Bone marrow (tissue), 2 donors: Measurements from ENCODE around the gene UVRAG.
A peak's percentile ranks its signal among the peaks of the same experiment; 100 is the strongest.

ENCODE experiments used
- DNase-seq, 2 donors: peaks; one replicate each; lab custom pipeline; 2025; lab: John Stamatoyannopoulos, UW

UVRAG gene

DNA sequence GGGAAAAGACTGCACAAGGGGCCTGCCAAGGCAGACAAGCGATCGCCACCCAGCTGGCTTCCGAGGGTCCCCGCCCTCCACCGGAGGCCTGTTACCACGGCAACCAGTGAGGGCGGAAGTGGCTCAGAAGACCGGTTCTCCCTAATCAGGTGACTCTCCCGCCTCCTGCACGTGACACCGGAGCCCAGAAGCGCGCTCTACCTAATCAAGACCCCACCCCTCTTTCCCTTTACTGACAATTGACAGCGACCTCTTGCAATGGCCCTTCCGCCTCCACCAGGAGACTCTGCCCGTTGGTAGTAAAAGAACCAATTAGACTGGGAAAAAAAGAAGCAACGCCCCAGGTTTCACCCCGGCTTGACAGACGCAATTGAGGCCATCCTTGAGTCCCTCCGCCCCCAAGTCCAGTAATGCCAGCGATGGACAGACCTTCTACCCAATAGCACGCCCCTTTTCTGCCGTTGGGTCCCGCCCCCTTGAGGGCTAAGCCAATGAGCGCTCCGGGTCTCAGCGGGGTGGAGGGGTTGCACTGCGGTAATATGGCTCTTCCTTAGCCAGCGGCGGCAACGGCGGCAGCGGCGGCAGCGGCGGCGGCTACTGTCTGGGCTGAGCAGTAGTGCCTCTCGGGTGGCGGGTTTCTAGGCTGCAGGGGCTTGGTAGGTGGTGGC lies at the start of gene UVRAG:
UVRAG (plus strand) TSS at position 534 of the 668 bp plus-strand sequence. CDS start 198 bp downstream, outside the sequence.
- peak; percentile 98 for DNase-seq

DNA sequence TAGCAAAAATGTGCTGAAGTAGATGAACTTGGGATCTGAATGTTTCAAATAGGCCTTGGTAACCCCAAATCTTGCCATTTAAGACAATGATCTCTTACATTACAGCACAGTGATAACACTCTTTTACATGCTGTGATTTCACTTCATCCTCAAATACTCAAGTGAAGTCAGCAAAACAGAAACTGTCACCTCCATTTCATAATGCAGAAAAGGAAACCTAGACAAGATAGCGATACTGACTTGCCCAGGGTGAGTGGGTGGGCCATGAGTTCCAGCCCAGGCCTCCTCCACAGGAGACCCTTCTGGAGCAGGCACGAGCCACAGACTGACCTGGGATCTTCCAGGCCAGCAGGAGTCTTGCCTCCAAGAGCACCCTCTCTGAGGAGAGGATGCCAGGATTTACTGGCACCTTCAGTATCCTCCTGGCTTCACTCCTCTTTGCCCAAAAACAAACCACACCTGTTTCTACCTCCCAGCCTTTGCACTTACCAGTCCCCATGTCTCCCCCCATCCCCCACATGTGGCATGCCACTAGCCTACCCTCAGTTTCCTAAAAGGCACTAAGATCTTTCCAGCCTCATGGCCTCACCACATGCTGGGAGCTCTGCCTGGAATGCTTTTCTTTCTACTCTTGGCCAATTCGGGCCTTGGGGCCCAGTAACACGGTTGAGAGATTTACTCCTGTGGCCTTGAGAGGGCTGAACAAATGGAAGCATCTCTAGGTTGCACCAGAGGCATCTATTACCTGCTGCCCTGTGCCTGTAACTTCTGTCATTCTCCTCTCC lies 48.4 kb upstream of the UVRAG start:
- no peak for DNase-seq

DNA sequence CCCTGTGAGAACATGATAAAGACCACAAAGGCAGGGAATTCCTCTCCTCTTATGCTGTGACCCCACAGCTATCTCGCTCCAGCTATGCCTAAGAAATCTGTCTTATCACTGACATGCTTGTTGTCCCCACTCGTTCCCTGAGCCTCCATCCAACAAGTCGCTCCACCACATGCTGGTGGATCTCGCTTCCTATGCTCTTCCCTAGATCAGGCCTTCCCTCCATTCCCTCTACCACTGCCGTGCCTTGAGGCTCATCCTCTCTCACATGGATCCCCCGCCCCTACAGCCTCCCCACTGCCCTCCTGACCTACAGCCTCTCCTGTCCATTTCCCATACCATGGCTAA lies 47.8 kb upstream of the UVRAG start:
- DNase-seq: no peak

DNA sequence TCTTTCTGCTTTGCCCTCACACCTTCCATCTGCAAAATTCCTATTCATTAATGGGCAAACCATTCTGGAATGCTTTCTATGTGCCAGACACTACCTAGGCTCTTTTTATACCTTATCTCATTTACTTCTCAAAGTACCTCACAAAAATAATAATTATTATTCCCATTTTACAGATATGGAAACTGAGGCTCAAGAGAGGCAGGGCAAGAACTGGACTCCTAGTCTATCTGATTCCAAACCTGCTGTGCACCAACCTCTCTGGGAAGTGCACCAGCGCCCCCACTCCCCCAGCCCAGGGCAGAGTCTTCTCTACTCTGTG lies 47.3 kb upstream of the UVRAG start:
- DNase-seq: no peak

DNA sequence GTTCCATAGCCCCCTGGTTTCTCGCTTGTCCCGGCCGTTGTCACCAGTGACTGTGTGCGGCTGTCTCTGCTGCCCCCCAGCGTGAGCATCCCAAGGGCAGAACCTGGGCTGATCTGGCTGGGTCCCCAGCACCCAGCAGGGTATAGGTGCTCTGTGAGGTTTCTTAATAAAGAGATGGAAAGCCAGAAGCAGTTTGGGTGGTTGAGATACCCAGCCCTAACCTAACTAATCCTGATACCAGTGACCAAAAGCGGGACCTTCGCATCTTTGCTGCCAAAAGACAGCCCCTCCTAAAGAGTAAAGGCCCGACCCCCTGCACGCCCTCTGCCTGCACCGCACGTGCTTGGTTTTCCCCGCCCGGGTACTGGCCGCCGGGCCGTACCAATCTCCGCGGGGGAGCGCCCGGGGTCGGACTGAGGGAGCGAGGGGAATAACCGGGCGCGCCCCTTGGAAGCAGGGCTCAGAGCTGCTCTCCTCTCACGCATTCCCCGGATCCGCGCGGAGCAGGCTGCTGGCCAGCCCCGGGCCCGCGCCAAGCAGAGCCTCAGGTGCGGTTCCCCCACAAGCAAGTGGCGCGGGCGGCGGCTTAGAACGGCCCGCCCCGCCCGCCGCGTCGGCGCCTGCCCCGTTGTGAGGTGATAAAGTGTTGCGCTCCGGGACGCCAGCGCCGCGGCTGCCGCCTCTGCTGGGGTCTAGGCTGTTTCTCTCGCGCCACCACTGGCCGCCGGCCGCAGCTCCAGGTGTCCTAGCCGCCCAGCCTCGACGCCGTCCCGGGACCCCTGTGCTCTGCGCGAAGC lies 46.7 kb upstream of the UVRAG start, which contains the start of gene DGAT2:
DGAT2 (plus strand) TSS at position 667 of the 797 bp plus-strand sequence. CDS start 214 bp downstream, outside the sequence.
- peak; percentile 9 to 70 for DNase-seq

DNA sequence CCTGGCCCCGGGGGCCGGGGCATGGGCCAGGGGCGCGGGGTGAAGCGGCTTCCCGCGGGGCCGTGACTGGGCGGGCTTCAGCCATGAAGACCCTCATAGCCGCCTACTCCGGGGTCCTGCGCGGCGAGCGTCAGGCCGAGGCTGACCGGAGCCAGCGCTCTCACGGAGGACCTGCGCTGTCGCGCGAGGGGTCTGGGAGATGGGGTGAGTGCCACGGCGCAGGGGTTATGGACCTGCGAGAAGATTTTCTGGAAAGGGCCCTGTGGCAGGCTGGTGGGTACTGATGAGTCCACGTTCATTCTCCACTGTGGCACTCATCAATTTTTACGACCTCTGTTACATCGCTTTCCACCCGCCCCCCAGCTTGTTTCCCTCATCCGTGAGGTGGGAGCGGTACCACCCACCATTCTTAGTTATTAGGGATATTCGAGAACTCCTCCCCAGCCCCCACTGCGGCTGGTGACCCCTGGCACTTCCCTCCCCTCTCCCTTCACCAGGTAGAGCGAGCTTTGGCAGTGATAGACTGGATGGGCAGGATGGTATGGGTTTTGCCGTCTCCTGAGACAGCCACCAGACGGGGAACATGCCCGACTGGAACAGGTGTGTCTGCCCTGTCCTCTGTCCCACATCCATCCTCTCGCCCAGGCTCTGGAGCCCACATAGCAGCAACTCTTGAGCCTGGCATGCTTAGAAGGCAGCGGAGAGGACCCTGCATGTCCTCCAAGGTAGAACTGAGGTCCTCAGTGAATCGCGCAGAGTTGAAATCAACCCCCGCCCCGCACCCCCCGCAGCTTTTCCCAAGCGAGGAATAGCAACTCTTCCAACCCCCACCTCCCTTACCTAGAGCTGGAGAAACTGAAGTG lies 45.9 kb upstream of the UVRAG start:
- DNase-seq: no peak

DNA sequence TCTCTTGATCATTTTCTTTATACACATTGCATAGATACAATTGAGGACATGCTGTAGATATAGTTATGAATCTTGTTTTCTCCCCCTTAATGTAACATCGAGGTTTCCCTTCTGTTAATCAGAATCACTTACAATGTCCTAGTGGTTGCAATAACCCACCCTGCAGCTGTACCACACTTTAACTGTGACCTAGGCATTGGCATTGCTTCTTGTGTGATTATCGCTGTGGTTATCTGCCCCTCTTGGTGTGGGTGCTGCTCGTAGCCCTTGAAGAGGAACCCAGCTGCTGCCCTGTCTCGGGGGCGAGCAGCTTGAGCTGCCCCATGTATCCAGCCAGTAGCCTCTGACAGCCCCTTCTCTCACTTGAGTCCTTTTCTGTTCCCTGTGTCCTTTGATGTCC lies 44.9 kb upstream of the UVRAG start:
- DNase-seq: no peak

DNA sequence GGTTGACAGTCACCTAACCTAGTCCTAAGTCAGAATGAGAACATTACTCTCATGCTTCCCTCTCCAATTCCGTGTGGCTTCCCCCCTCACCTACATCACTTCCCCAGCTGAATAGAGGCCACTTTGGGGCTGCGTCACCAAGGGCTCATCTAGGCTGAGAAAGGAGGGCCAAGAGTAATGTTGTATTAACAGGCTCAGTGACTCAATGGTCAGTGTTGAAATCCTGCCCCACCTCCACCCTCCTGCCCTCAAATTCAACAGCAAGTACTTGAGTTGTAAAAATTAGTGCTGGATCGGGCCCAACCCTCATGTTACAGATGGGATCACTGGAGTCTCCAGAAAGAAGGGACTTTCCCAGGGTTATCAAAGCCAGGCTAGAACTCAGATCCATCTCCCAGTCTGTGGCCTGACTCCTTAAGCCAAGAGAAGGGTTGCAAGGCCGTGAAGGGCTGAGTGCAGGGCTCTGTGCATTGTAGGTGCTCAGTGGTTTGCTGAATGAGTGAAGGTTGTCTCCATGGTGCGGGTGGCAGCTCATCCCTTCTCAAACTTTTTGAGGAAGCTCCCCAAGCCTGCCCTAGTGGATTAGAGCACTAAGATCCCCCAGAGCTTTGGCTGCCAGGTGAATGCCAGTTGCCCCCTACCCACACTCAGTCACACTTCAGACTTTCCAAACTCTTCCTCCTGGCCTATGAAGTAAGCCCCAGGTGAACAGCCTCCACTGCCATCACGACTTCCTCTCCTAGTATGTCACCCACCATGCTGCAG lies 43.2 kb upstream of the UVRAG start:
- DNase-seq: peak in 1 of 2 donors; percentile 43

DNA sequence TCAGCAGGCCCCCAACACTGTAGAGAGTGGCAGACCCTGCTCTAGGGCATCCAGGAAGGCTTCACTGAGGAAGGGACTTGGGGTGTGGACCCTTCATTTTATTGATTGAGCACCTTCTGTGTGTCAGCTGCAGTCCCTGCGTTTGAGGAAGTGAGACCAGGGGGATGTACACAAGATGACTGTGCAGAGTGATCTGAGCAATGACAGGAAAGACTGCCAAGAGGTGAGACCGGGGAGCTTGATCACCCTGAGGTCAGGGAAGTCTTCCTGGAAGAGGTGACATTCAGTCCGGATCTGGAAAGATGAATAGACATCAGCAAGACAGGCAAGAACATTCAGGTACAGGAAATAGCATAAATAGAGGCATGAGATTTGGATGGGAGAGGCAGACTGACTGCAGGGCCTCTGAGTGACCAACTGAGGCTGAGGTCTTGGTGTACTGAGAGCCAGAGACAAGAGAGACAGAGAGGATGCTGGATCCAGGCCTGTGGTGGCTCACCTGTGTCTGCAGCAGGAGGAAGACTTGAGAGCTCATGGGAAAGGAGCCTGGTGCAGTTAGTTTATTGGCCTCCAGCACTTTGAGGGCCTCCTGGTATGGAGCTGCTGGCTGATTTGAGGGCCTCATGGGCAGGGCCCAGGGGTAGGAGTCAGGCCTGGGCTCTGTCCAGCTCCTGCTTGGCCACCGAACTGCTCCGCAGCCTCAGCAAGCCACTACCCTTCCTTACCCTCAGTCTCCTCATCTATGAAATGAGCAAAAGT lies 41.2 kb upstream of the UVRAG start:
- peak; percentile 26 to 34 for DNase-seq

DNA sequence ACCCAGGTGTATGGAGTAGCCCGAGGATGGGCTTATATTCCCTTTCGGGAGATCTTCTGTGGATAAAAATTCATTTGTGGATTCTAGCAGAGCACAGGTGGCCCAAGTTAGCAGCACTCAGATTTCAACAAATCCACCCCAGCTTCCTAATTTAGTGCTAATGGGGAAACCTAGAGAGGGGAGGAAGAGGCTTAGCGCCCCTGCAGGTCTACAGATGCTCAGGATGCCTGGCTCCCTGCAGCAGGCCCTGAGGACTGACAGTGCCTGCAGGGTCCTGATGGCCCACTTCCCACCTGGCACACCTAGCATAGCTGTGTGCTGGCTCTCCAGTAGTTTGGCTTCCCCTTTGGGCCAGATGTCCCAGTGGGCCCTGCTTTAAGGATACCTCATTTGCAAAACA lies 40.0 kb upstream of the UVRAG start:
- no peak for DNase-seq

DNA sequence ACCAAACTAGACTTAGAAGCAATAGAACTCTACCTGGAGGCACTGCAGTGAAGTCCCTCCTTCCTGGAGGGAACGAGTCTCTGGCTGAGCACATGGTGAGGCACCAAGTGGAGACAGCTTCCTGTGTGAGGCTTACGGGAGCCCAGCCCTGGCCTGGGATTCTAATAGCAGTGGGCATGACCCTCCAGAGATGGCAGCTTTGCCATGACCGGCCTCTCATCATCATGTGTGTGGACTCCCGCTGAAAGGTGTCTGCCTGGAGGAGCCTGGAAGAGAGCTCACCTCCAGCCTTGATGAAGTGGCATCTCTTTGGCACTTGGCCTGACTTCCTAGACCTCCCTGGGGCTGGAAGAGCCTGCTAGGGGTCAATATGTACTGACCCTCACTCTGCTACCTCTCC lies 38.5 kb upstream of the UVRAG start:
- no peak for DNase-seq

DNA sequence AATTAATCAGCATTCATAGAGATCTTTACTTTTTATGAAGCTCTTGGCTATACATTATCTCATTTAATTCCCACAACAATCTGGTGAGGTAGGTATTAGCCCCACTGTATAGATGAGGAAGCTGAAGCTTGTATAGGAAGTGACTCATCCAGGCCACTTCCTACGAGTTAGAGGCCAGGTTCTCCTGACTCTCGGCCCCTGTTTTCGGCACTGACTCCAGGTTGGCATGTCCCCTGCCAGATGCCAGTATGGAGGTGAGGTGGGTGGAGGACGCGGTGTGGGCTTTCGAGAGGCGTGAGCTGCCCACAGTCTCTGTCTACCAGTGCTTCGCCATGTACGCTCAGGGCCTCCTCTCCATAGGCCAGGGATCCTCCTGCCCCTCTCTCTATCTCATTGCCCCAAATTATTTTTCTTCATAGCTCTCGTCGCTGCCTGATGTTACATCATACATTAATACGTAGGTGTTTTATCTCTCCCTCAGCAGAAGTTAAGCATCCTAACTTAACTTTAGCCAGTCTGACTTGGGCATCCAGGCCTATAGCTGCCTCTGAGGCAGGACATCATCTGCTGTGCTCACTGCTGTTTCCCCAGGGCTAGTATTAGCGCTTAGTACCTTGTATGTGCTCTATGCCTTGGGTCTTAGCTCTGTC lies 37.4 kb upstream of the UVRAG start:
- DNase-seq: no peak

DNA sequence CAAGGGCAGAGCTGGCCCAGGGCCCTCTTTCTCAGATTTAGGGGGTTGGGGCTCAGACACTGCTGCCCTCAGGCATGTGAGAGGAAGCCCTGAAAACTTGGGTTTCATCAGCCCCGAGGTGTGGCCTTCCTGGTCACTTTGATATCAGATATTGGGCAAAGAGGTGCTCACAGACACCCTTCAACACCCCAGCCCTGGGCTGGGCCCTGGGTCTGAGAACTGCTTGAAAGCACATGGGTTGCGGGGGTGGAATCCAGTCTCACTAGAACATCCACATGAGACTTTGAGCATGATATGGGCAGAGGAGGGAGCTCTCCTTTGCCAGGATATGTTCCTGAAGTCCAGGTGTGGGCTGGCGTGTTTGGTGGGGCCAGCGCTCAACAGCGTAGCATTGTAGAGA lies 36.0 kb upstream of the UVRAG start:
- DNase-seq: no peak

DNA sequence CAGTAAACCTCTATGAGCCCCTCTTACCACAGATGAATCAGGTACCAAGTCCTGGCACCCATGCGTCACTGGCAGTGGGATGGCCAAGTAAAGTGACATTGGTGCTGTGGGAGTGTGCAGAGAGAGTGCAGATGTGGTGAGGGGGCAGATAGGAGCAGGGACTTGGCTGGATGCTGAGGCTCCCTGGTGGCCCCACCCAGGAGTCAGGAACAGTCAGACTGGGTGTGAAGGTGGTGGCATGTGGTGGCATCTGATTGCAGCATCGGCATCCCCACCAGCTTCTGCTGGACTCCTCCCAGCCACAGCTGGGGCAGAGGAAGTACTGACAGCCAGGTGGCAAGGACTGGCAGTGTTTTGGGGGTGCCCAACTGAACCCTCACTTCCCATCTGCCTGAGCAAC lies 35.0 kb upstream of the UVRAG start:
- no peak for DNase-seq

DNA sequence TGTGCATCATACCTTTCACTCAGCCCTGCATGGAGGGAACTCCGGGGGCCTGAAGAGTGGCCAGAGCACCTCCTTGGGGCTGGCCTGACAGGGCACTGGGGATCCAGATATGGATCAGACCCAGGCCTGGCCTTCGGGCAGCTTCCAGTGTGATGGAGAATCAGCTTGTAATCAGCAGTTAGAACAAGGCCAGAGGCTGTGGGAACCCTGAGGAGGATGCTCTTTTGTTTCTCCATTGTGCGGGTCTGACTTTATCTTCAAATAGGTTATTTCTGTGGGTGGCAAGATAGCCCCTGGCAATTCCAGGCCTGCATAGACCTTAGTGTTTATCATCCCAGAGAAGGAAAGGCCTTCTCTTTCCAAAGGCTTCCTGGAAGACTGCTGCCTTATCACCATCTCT lies 34.1 kb upstream of the UVRAG start:
- DNase-seq: no peak

DNA sequence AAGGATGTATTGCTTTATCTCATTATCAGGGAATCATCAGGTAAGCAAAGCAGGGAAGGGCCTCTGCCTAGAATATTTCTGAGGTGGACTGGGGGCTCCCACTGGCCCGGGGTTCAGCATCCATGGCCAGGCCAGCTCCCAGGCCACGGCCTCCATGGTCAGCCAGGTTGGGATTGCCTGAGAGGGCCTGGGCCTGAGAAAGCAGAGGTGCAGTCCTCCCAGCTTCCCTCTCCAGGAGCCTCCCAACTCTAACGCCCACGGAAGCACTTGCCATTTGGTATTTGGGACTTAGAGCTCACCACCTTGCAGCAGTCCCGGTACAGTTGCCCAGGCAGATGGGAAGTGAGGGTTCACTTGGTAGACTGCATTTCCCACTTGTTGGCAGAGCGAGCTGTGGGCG lies 33.7 kb upstream of the UVRAG start:
- no peak for DNase-seq

DNA sequence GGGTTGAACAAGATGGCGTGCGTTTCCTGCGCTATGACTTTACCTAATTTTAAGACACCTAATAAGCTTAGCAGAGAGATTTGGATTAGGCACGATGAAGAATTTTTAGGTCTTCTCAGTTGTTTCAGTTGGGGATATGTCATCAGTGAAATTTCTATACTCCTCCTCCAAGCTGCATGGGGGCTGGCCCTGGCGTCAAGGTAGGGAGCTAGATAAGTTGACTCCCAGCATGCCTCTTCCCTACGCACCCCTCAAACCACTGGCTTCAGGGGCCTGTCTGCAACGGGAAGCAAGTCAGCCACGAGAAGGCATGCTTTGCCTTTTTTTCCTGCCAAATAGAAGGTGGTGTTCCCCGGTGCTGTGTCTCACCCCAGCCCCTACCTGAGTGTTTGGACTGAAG lies 33.2 kb upstream of the UVRAG start:
- DNase-seq: no peak

DNA sequence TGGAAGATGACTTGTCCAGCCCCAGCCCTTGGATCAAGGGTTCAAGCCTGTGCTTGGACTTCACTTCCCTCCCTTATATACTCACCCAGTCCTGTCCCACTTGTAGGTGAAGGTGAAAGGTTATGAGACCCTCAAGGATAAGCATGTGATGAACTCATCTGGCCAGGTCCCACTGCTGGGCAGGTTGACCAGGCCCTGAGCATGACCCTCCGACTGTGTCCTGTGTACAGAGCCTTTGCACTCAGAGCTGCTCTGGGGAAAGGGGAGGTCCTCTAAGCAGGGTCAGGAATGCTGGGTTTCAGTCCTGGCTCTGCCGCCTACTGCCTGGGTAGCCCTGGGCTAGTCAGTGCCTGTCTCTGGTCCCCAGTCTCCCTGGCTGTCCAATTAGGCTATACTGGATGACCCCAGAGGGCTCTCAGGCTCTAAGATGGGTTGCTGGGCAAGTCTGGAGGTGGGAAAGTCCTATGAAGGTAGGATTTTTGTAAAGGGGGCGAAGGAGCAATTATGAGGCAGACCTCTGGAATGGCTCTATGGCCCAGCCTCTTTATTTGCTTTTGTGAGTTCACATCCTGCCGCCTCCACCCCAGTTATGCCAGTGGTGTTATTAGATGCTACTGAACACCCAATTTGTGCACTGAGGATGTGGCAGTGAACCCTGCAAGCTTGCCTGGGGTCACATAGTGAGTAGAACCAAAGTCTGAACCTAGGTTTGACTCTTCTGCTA lies 32.3 kb upstream of the UVRAG start:
- no peak for DNase-seq

DNA sequence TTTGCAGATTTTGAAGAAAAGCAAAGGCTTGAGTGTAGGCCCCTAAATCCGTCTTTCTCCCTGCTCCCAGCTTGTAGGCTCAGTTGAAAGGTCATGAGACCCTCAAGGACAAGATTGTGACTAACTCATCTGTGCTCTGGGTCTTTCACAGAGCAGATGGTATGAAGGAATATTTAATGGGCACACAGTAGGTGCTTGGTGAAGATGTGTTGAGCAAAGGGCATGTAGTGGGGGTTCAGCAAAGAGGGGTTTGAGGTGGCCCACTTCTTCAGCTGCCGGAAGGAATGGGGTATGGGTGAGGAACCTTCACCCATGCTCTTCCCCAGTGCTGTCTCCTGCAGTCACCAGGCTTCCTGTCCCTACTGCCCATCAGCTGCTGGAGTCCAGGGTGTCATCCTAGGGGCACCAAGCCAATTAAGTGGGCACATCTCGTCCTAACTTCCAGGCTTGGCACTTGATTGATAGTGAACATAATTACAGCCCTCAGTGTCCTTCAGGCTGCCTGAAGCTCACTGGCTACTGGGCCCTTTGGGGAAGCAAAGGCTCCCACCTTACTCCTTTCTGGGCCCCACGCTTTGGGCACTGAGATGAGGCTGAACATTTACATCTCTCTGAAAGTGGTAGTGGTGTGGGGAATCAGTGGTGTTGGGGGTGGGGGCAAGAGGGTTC lies 31.5 kb upstream of the UVRAG start:
- DNase-seq: no peak
